ENCODE measurements around the gene FHDC1.

DNA sequence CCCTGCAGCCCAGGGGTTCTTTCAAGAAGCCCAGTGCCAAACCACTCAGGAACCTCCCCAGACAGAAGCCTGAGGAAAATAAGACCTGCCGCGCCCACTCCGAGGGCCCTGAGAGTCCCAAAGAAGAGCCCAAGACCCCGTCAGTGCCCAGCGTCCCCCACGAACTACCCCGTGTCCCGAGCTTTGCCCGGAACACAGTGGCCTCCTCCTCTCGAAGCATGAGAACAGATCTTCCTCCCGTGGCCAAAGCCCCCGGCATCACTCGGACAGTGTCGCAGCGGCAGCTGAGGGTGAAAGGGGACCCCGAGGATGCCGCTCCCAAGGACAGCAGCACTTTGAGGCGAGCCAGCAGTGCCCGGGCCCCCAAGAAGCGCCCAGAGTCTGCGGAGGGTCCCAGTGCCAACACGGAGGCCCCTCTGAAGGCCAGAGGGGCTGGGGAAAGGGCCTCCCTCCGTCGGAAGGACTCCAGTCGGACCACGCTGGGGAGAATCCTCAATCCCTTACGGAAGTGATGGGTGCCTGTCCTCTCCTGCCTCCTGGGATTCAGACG, 40.2 kb downstream of the FHDC1 start:
- TF ChIP-seq CTCF (IDR thresholded peaks at IDR 0.05) (no peak), SIN3A (IDR thresholded peaks at IDR 0.05; ENCODE audit: borderline replicate concordance, insufficient read depth, low read depth, low read length) (no peak), REST (IDR thresholded peaks at IDR 0.05; ENCODE audit: insufficient read depth in 1 of 2, low read depth in 2 of 2, low read length in 1 of 2) (no peak), POLR2AphosphoS5 (IDR thresholded peaks at IDR 0.05; ENCODE audit: low read depth, low read length) (no peak)
